K562 (cell line): Measurements from ENCODE around the gene UQCC2. TPM values are rescaled to one million over a fixed set of nuclear protein-coding genes. Genes with fewer than 3 reads are reported as not detected.

ENCODE experiments used
- ATAC-seq: fragments of 200-7000 bp; cut with Tn5 transposase; 3 replicates; pipeline ENCODE4 v1.9.1; 2020; ENCODE audit warnings: moderate library complexity
- BruUV-seq: library from RNA; stranded (reverse); fragments of 400-500 nt; replicated peaks from 2 replicates; lab custom pipeline; 2021; lab: Mats Ljungman, UMichigan
- CTCF ChIA-PET: fragments of 300-600 bp; formaldehyde crosslinking; extraction: SDS; loops from one replicate; lab custom pipeline; 2021; ENCODE audit warnings: low intra/inter-chr PET ratio; lab: Yijun Ruan, JAX
- POLR2A ChIA-PET: fragments of 300-600, 350-650 bp; sonication (Branson Sonifier 250); formaldehyde crosslinking; extraction: SDS; loops from one replicate; lab custom pipeline; 2021; ENCODE audit warnings: antibody characterized with exemption, inconsistent platforms; lab: Yijun Ruan, JAX
- DNase-seq, 4 experiments: peaks; one replicate each; pipeline versions ENCODE4 v3.0.0 to v3.0.0-alpha.2; 2011 to 2018; ENCODE audit warnings: low spot score in 3 of 4, mixed read lengths in 3 of 4; ENCODE audit errors: extremely low read depth in 1 of 4
- FAIRE-seq: peaks from 2 replicates; lab custom pipeline; 2011; peaks lifted over from hg19 to GRCh38; lab: Jason Lieb, UNC
- H2AFZ ChIP-seq: 2 replicates; pipeline ENCODE4 v1.6.0; 2011; ENCODE audit warnings: low read depth, low read length, control low read depth, inconsistent platforms
- H3K27ac ChIP-seq: fragments of 200-600 bp; 3 replicates; pipeline ENCODE4 v1.8.0; 2011; ENCODE audit warnings: low read depth, mild to moderate bottlenecking, control low read depth, inconsistent platforms, low read length, moderate library complexity, mixed read lengths; ENCODE audit errors: extremely low read depth
- H3K27me3 ChIP-seq, 2 experiments: fragments of 300-600 bp in 1 of 2; 2 replicates in 1 of 2; 3 replicates in 1 of 2; pipeline versions ENCODE4 v1.6.0 to v1.8.0; 2011; ENCODE audit warnings: inconsistent platforms in 2 of 2, low read length in 2 of 2, mild to moderate bottlenecking in 1 of 2, mixed read lengths in 1 of 2, moderate library complexity in 1 of 2; ENCODE audit not compliant: control insufficient read depth in 2 of 2, insufficient read depth in 2 of 2
- H3K36me3 ChIP-seq: fragments of 300-600 bp; 3 replicates; pipeline ENCODE4 v1.8.0; 2011; ENCODE audit warnings: mild to moderate bottlenecking, low read length, inconsistent platforms; ENCODE audit not compliant: control insufficient read depth, insufficient read depth
- H3K4me1 ChIP-seq, 2 experiments: fragments of 200-600 bp in 1 of 2; replicated peaks in 1 of 2; 2 replicates in 1 of 2; 3 replicates in 1 of 2; pipeline versions ENCODE4 v1.5.1 to v1.8.0; 2011; ENCODE audit warnings: inconsistent platforms in 2 of 2, low read length in 2 of 2, mild to moderate bottlenecking in 1 of 2, mixed read lengths in 1 of 2, moderate library complexity in 1 of 2; ENCODE audit not compliant: control insufficient read depth in 2 of 2, insufficient read depth in 2 of 2
- H3K4me2 ChIP-seq: 2 replicates; pipeline ENCODE4 v1.6.1; 2011; ENCODE audit warnings: low read length, control low read depth, inconsistent platforms, mixed read lengths; ENCODE audit not compliant: insufficient read depth
- H3K4me3 ChIP-seq: fragments of 200-600 bp; sonication (generic), shearing (Covaris generic); 2 replicates; pipeline ENCODE4 v1.5.1; 2016; ENCODE audit warnings: control low read depth, inconsistent platforms
- H3K79me2 ChIP-seq: fragments of 200-600 bp; 3 replicates; pipeline ENCODE4 v1.8.0; 2011; ENCODE audit warnings: low read length, inconsistent platforms; ENCODE audit not compliant: control insufficient read depth, insufficient read depth
- H3K9ac ChIP-seq, 2 experiments: 2 replicates each; pipeline versions ENCODE4 v1.6.0 to v1.6.1; 2011; ENCODE audit warnings: low read depth in 2 of 2, low read length in 2 of 2, control low read depth in 1 of 2, inconsistent platforms in 1 of 2, mild to moderate bottlenecking in 1 of 2, mixed read lengths in 1 of 2; ENCODE audit not compliant: insufficient read depth in 1 of 2
- H3K9me1 ChIP-seq: one replicate; pipeline ENCODE4 v1.6.0; 2011; ENCODE audit warnings: inconsistent platforms, mild to moderate bottlenecking, low read length, moderate library complexity; ENCODE audit not compliant: control insufficient read depth, insufficient read depth
- H3K9me3 ChIP-seq: replicated peaks from 2 replicates; pipeline ENCODE4 v1.5.1; 2011; ENCODE audit warnings: low read depth, low read length, inconsistent platforms; ENCODE audit not compliant: control insufficient read depth, insufficient read depth
- H4K20me1 ChIP-seq: replicated peaks from 2 replicates; pipeline ENCODE4 v1.6.1; 2011; ENCODE audit warnings: low read length, inconsistent platforms, mixed read lengths; ENCODE audit not compliant: control insufficient read depth, insufficient read depth
- HCFC1 ChIP-seq: IDR thresholded peaks from 2 replicates; pipeline ENCODE4 v1.6.1; 2012; ENCODE audit warnings: low read depth, low read length, improper control_type of control experiment
- IRF1 ChIP-seq: sonication (generic); formaldehyde crosslinking; IDR thresholded peaks from 2 replicates; pipeline ENCODE4 v1.8.0; 2022; ENCODE audit warnings: missing genetic modification reagents, mild to moderate bottlenecking, borderline replicate concordance
- MTA1 ChIP-seq: fragments of 450-650 bp; IDR thresholded peaks from 2 replicates; pipeline ENCODE4 v1.6.1; 2017; ENCODE audit warnings: borderline replicate concordance
- NR3C1 ChIP-seq: sonication (generic); formaldehyde crosslinking; IDR thresholded peaks from 2 replicates; pipeline ENCODE4 v1.8.1; 2022; ENCODE audit warnings: missing genetic modification reagents
- STAT5A ChIP-seq: IDR thresholded peaks from 2 replicates; pipeline ENCODE4 v1.6.1; 2012; ENCODE audit warnings: low read length, inconsistent platforms, borderline replicate concordance
- TCF7 ChIP-seq: sonication (generic); IDR thresholded peaks from 2 replicates; pipeline ENCODE4 v1.6.1; 2016; ENCODE audit warnings: antibody characterized with exemption, borderline replicate concordance
- USF2 ChIP-seq: sonication (generic); formaldehyde crosslinking; IDR thresholded peaks from 2 replicates; pipeline ENCODE4 v1.5.0; 2020; ENCODE audit warnings: missing genetic modification reagents
- ZNF121 ChIP-seq: sonication (generic); formaldehyde crosslinking; conservative IDR thresholded peaks from 2 replicates; pipeline ENCODE4 v1.8.0; 2022; ENCODE audit warnings: missing genetic modification reagents
- ZNF253 ChIP-seq: fragments of 250-450 bp; sonication (Bioruptor Pico); conservative IDR thresholded peaks from 2 replicates; pipeline ENCODE4 v1.6.1; 2021; ENCODE audit warnings: mild to moderate bottlenecking
- ZNF398 ChIP-seq: fragments of 250-450 bp; sonication (Bioruptor Pico); IDR thresholded peaks from 2 replicates; pipeline ENCODE4 v1.8.0; 2021; ENCODE audit warnings: moderate library complexity, mild to moderate bottlenecking, inconsistent platforms
- whole genome bisulfite sequencing: fragments of 100-300 bp; shearing (Covaris generic); methylation state at CpG from one replicate; pipeline ENCODE4 v1.1.6; 2016; ENCODE audit warnings: low coverage, mixed read lengths; ENCODE audit not compliant: insufficient coverage; ENCODE audit errors: missing lambda C conversion rate; 5-methylcytosine and 5-hydroxymethylcytosine counted together
- in situ Hi-C: fragments of 300-500 bp; cut with MboI; formaldehyde crosslinking; loops from 4 replicates; pipeline ENCODE4 v1.15.0; 2018; ENCODE audit warnings: inconsistent platforms, mixed read lengths
- intact Hi-C: fragments of 100-400 bp; cut with micrococcal nuclease; formaldehyde crosslinking; loops from 2 replicates; pipeline ENCODE4 v1.14.2; 2022
- polyA plus RNA-seq, 8 experiments: library from polyadenylated mRNA; depleted of rRNA in 4 of 8; stranded (reverse) in 5 of 8; unstranded in 3 of 8; fragments of >200 nt; fragmentation: Nextera tagmentation in 2 of 8; fragmentation: Illumina TruSeq in 1 of 8; extraction: Ambion mirVana in 2 of 8; extraction: Trizol in 1 of 8; gene quantifications; 2 replicates each; pipeline versions ENCODE4 v1.2.1 to v1.2.3, GENCODE V29; 2011 to 2014; ENCODE audit warnings: inconsistent platforms in 1 of 8, missing spikeins in 1 of 8
- total RNA-seq, 7 experiments: library from RNA; depleted of rRNA in 6 of 7; stranded (reverse); fragments of >200 nt in 6 of 7; fragmentation: Illumina TruSeq in 2 of 7; extraction: Trizol in 2 of 7; gene quantifications; 2 replicates each; pipeline versions ENCODE4 v1.2.1 to v1.2.3, GENCODE V29; 2011 to 2021; ENCODE audit warnings: low replicate concordance in 1 of 7

UQCC2 gene
- total and polyA plus RNA-seq, 9 of the 15 experiments (the other 6 are each of a cell fraction or from before 2014, with no cell fraction given) = 58.5 to 927 (median 158) TPM

GRCh38 chr6:33719326-33719987 is 8.0 kb upstream of the UQCC2 start:
- TF ChIP-seq ZNF121 (no peak), MTA1 (no peak), STAT5A (no peak), USF2 (CRISPR knock-in tag) (no peak)
- TF ChIP-seq, all 486 proteins: peak for 0
- H4K20me1 ChIP-seq = no peaks in the 10 kb centered on the region
- no peak overlapping the region for H3K27ac ChIP-seq
- H3K4me1 ChIP-seq = no peaks in the 10 kb centered on the region; a peak in 1 of 5 replicates
- H3K9me1 ChIP-seq = no peaks in the 10 kb centered on the region
- H3K36me3 ChIP-seq = no peaks in the 10 kb centered on the region
- intact Hi-C loops = no loop called here
- peaks cover 40 to 65% of the 10 kb centered on the region in 2 experiments for H3K27me3 ChIP-seq
- ChIA-PET CTCF (no interaction called here), POLR2A (interaction anchor here (0.6 to 1.2 kb wide), 2 partner anchors 8 to 246 kb away, joined by 3 to 5 read pairs; partner anchors contain the start of gene UQCC2)
- no peak overlapping the region for H3K4me3 ChIP-seq
- H3K9me3 ChIP-seq = no peaks in the 10 kb centered on the region
- H3K9ac ChIP-seq = no peak overlapping the region
- H3K79me2 ChIP-seq = no peaks in the 10 kb centered on the region
- no TSS peak for BruUV-seq
- H3K4me2 ChIP-seq = no peak overlapping the region
- WGBS = 9% methylated on average over 11 of the region's 11 CpGs
- DNase-seq = no peak
- in situ Hi-C loops = no loop called here
- no peak for FAIRE-seq
- H2AFZ ChIP-seq = no peak overlapping the region
- no peak for ATAC-seq

- TF ChIP-seq HCFC1 (no peak), IRF1 (CRISPR knock-in tag) (no peak), NR3C1 (CRISPR knock-in tag) (no peak), ZNF398 (CRISPR knock-in tag) (no peak), ZNF253 (CRISPR knock-in tag) (no peak), TCF7 (no peak)
- H3K27ac ChIP-seq = no peak overlapping the region
- WGBS = 36% methylated on average over 2 of the region's 2 CpGs
- H3K9ac ChIP-seq = no peak overlapping the region
- H3K9me1 ChIP-seq = no peaks in the 10 kb centered on the region
- intact Hi-C loops (no loop called here), in situ Hi-C loops (no loop called here)
- no peak overlapping the region for H3K4me3 ChIP-seq
- ChIA-PET POLR2A (no interaction called here), CTCF (no interaction called here)
- no peaks in the 10 kb centered on the region; a peak in 1 of 5 replicates for H3K4me1 ChIP-seq
- H3K27me3 ChIP-seq = peaks cover 33 to 61% of the 10 kb centered on the region in 2 experiments
- no peak overlapping the region for H3K4me2 ChIP-seq
- FAIRE-seq = no peak
- no peaks in the 10 kb centered on the region for H3K79me2 ChIP-seq
- ATAC-seq = no peak
- H4K20me1 ChIP-seq = no peaks in the 10 kb centered on the region
- no peak for DNase-seq
- no peaks in the 10 kb centered on the region for H3K36me3 ChIP-seq
- H2AFZ ChIP-seq = no peak overlapping the region
- H3K9me3 ChIP-seq = no peaks in the 10 kb centered on the region
- no TSS peak for BruUV-seq
These were observed 7.2 kb upstream of the UQCC2 start for GRCh38 chr6:33718713-33719112.
